Subcutaneous adipose tissue (tissue), 4 donors: ENCODE data around the gene LMX1B. TPM values are rescaled to one million over a fixed set of nuclear protein-coding genes. Genes with fewer than 3 reads are reported as not detected.

Experiments
- total RNA-seq, 4 donors: library from RNA; depleted of rRNA; stranded (reverse); fragments of >200 nt; gene quantifications; one replicate each; pipeline ENCODE4 v1.1.0, GENCODE V29; 2016
- TF ChIP-seq, protein P1 (sequence below): fragments of 450-650 bp; IDR thresholded peaks from one replicate; pipeline ENCODE4 v1.5.1; 2016; ENCODE audit warnings: low read depth, mild to moderate bottlenecking, control low read depth, antibody characterized with exemption, moderate library complexity

LMX1B gene
- total RNA-seq, 4 donors from 2014 or later: 0.38 to 1.1 (median 0.51) TPM; not detected in 1

- TF ChIP-seq, protein P1, sequence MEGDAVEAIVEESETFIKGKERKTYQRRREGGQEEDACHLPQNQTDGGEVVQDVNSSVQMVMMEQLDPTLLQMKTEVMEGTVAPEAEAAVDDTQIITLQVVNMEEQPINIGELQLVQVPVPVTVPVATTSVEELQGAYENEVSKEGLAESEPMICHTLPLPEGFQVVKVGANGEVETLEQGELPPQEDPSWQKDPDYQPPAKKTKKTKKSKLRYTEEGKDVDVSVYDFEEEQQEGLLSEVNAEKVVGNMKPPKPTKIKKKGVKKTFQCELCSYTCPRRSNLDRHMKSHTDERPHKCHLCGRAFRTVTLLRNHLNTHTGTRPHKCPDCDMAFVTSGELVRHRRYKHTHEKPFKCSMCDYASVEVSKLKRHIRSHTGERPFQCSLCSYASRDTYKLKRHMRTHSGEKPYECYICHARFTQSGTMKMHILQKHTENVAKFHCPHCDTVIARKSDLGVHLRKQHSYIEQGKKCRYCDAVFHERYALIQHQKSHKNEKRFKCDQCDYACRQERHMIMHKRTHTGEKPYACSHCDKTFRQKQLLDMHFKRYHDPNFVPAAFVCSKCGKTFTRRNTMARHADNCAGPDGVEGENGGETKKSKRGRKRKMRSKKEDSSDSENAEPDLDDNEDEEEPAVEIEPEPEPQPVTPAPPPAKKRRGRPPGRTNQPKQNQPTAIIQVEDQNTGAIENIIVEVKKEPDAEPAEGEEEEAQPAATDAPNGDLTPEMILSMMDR: no peak
Observed at GRCh38 chr9:126667190-126668055, 53.7 kb downstream of the LMX1B start.

DNA sequence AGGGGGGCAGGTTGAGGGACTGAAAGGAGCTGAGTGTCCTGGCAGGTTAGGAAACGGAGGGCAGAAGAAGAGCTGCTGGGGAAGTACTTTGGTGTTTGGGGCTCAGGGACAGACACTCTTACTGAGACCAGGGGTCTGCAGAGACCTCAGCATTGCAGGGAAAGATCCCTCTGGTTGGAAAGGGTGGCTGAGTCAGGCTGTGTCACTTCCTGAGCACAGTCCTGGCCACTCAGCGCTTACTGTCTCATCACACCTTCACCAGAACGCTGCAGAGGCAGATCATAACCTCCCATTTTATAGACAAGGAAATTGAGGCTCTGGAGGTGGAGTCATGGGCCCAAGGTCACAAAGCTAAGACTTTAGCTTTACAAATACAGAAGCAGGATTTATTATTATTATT is 54.3 kb downstream of the LMX1B start:
- TF ChIP-seq, protein P1: no peak

DNA sequence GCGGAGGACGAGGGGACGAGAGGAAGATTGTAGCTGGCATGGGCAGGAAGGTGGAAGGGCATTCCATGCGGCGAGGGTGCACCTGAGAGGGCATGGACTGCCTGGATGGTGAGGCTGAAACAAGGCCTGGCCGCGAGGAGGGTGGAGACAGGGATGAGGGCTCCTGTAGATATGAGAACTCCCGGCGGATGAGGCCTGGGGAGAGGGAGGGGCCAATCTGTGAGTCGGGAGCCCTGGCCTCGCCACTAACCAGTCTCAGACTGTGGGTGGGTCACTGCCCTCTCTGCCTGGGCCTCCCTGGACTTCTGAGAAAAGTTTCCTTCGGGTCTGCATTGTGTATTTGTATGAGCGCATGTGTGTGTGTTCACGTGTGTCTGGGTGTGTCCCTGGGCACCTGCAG is 55.4 kb downstream of the LMX1B start:
- TF ChIP-seq, protein P1: no peak

GRCh38 chr9:126670270-126670669 is 56.5 kb downstream of the LMX1B start:
- TF ChIP-seq, protein P1: no peak

DNA sequence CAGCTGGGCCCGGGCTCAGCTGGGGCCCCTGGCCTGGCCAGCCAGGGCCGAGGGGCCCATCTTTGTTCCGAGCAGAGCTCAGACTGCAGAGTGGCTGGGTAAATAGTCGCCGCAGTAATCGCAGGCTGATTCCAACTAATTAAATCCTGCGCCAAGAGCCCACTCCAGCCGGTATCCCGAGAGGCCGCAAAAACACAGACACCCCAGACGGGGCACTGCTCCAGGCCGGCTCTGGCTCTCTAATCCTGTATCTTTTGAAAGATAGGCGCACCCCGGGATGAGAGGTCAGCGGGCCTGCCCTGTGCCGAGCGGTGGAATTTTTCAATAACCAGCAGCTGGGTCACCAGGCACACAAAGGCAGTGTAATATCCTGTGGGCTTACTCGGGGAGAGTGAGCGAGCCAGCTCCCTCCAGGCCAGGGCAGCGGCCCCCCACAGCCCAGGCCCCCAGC is 57.7 kb downstream of the LMX1B start:
- TF ChIP-seq, protein P1: no peak

DNA sequence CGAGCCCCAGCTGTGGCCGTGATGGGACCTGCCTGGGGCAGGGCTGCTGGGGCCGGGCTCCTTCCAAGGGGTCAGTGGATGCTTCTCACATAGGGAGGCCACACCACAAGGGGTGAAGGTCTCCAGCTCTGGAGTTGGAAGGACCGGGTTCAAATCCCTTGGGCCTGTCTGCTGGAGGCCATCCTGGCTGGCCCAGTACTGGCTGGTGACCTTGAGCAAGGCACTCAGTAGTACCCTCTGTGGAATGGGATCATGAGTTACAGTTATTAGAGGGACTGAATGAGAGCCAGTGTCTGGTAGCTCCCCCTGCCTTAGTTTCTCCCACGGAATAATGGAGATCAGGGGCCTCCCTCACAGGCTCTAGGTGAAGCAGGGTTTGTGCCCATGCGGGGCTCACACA is 58.3 kb downstream of the LMX1B start:
- TF ChIP-seq, protein P1: no peak

DNA sequence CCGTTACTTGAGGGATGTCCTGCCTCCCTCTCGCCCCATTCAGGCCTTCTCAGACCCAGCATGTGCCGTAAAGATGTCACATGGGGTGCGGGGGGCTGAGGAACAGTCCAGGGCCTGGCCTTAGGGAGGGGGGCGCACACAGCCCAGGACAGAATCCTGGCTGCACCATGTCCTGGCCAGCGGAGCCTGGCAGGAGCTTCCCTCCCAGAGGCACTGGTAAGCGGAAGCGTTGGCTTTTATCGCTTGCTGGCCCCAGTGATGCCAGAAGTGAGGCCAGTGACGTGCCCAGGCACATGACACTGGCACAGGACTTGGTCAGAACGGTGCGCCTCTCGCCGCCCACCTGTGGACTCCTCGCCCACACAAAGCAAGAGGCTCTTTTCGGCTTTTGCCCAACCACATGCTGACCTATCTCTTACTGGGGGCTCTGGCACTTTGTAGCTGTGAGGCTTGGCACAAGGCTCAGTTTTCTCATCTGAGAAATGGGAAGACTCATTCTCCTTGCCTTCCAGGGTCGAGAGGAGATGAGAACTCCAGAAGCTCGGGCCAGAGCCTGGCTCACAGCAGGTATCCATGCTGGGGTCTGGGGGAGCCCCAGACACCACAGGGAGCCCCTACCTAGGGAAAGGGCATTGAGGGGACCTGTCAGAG is 59.0 kb downstream of the LMX1B start:
- TF ChIP-seq, protein P1: no peak
